ENCODE results near the gene RAB11FIP2.

RAB11FIP2 gene

DNA sequence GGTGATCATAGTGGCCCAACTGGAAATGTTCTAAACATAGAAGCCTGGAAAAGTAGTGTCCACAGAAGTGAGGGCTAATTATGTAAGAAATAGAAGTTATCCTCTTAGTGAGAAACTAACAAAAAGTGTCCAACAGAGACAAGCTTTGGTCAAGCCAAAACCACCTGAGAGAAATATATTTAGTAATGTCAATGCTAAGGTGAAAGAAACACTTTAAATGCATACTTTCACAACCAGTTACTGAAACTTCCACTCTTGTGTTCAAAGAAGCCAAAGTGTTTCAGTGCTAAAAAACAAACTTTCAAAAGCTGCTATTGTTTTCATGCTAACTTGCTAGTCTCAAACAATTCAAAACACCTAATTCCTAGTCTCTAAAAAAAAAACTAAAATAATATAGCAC is 18.1 kb downstream of the RAB11FIP2 start:
- H3K27ac ChIP-seq (ENCODE audit: extremely low read depth, low read depth, low read length), result no peak overlapping the region

GRCh38 chr10:118027397-118027796 is 19.3 kb downstream of the RAB11FIP2 start:
- TF ChIP-seq ZSCAN16 (tag by site-specific recombination; IDR thresholded peaks at IDR 0.05) (no peak), ZNF785 (tag by site-specific recombination; IDR thresholded peaks at IDR 0.05) (no peak), ZNF600 (tag by site-specific recombination; IDR thresholded peaks at IDR 0.05) (no peak), ZNF610 (tag by site-specific recombination; IDR thresholded peaks at IDR 0.05; ENCODE audit: borderline replicate concordance) (no peak), ZFP41 (tag by site-specific recombination; IDR thresholded peaks at IDR 0.05; ENCODE audit: borderline replicate concordance) (no peak), WT1 (tag by site-specific recombination; IDR thresholded peaks at IDR 0.05) (no peak), ZNF2 (tag by site-specific recombination; IDR thresholded peaks at IDR 0.05) (no peak), ZNF366 (tag by site-specific recombination; conservative IDR thresholded peaks at IDR 0.05) (no peak), KLF10 (tag by site-specific recombination; IDR thresholded peaks at IDR 0.05) (no peak), ZNF837 (tag by site-specific recombination; IDR thresholded peaks at IDR 0.05) (no peak), ZBTB17 (tag by site-specific recombination; IDR thresholded peaks at IDR 0.05) (no peak), ZNF548 (tag by site-specific recombination; IDR thresholded peaks at IDR 0.05) (no peak), OSR2 (tag by site-specific recombination; IDR thresholded peaks at IDR 0.05) (no peak), ZNF621 (tag by site-specific recombination; IDR thresholded peaks at IDR 0.05) (no peak), ZSCAN18 (tag by site-specific recombination; IDR thresholded peaks at IDR 0.05) (no peak), ZFP3 (tag by site-specific recombination; IDR thresholded peaks at IDR 0.05; ENCODE audit: low read depth) (no peak), PATZ1 (tag by site-specific recombination; IDR thresholded peaks at IDR 0.05) (no peak)
- H3K27ac ChIP-seq (ENCODE audit: extremely low read depth, low read depth, low read length), result no peak overlapping the region
- no peak overlapping the region for H3K4me3 ChIP-seq (ENCODE audit: low read depth, low read length)
- peaks cover 0 to 4% of the 10 kb centered on the region in 2 experiments; a peak in 2 of 3 replicates for H3K36me3 ChIP-seq (ENCODE audit: control insufficient read depth in 2 of 2, insufficient read depth in 1 of 2, low read length in 2 of 2)
- no peaks in the 10 kb centered on the region for H3K9me3 ChIP-seq (ENCODE audit: control insufficient read depth, insufficient read depth, low read depth, low read length)
- ChIA-PET POLR2A (no interaction called here), CTCF (interaction anchor here (1.7 kb wide), 1 partner anchor 214 kb away, joined by 4 read pairs; no protein-coding TSS in a partner anchor)
- 0 out of 2 replicates have a peak, but pooled peaks cover 3% of the 10 kb centered on the region for H3K4me1 ChIP-seq (ENCODE audit: control insufficient read depth, insufficient read depth, low read length)

More for the DNA sequence above, 18.1 kb downstream of the RAB11FIP2 start:
- POLR2A ChIA-PET, result no interaction called here
- TF ChIP-seq ZNF488 (tag by site-specific recombination; IDR thresholded peaks at IDR 0.05), result no peak
- TF ChIP-seq, protein P1, sequence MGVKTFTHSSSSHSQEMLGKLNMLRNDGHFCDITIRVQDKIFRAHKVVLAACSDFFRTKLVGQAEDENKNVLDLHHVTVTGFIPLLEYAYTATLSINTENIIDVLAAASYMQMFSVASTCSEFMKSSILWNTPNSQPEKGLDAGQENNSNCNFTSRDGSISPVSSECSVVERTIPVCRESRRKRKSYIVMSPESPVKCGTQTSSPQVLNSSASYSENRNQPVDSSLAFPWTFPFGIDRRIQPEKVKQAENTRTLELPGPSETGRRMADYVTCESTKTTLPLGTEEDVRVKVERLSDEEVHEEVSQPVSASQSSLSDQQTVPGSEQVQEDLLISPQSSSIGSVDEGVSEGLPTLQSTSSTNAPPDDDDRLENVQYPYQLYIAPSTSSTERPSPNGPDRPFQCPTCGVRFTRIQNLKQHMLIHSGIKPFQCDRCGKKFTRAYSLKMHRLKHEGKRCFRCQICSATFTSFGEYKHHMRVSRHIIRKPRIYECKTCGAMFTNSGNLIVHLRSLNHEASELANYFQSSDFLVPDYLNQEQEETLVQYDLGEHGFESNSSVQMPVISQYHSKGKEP (tag by site-specific recombination; IDR thresholded peaks at IDR 0.05), result no peak
- no peak for TF ChIP-seq ZNF677 (tag by site-specific recombination; IDR thresholded peaks at IDR 0.05)
- H3K4me1 ChIP-seq (ENCODE audit: control insufficient read depth, insufficient read depth, low read length), result 0 out of 2 replicates have a peak, but pooled peaks cover 3% of the 10 kb centered on the region
- no peaks in the 10 kb centered on the region for H3K9me3 ChIP-seq (ENCODE audit: control insufficient read depth, insufficient read depth, low read depth, low read length)
- CTCF ChIA-PET, result interaction anchor here (0.8 to 1.7 kb wide), 3 partner anchors 10 to 213 kb away, joined by 3 to 4 read pairs (median 3); no protein-coding TSS in a partner anchor
- no peak overlapping the region for H3K4me3 ChIP-seq (ENCODE audit: low read depth, low read length)
- peaks cover 0 to 13% of the 10 kb centered on the region in 2 experiments; a peak in 2 of 3 replicates for H3K36me3 ChIP-seq (ENCODE audit: control insufficient read depth in 2 of 2, insufficient read depth in 1 of 2, low read length in 2 of 2)
